Endothelial cell of umbilical vein (primary cell): ENCODE data around the gene ASB2. TPM values are rescaled to one million over a fixed set of nuclear protein-coding genes. Genes with fewer than 3 reads are reported as not detected.

Source experiments
- BruUV-seq: library from RNA; stranded (reverse); fragments of 400-500 nt; replicated peaks from 2 replicates; lab custom pipeline; 2021; lab: Mats Ljungman, UMichigan
- CTCF ChIA-PET: fragments of 300-600, 350-600 bp; sonication (Branson Sonifier 250); formaldehyde crosslinking; loops from one replicate; lab custom pipeline; 2021; ENCODE audit warnings: antibody characterized with exemption, inconsistent platforms; lab: Charles Lee
- POLR2A ChIA-PET: fragments of 300-600, 350-600 bp; sonication (Branson Sonifier 250); formaldehyde crosslinking; loops from one replicate; lab custom pipeline; 2021; ENCODE audit warnings: antibody characterized with exemption, inconsistent platforms; lab: Charles Lee
- DNase-seq: peaks from one replicate; pipeline ENCODE4 v3.0.0-alpha.2; 2011; ENCODE audit warnings: low read depth, low spot score
- FAIRE-seq: peaks from 2 replicates; lab custom pipeline; 2011; peaks lifted over from hg19 to GRCh38; lab: Jason Lieb, UNC
- H2AFZ ChIP-seq: 2 replicates; pipeline ENCODE4 v1.6.0; 2012; ENCODE audit warnings: low read depth, low read length, control low read depth, inconsistent platforms
- H3K27ac ChIP-seq: 2 replicates; pipeline ENCODE4 v1.5.1; 2011; ENCODE audit warnings: low read depth, mild to moderate bottlenecking, control low read depth, low read length, moderate library complexity; ENCODE audit not compliant: insufficient read depth
- H3K27me3 ChIP-seq, 2 experiments: 2 replicates each; pipeline versions ENCODE4 v1.6.0 to v1.6.1; 2011; ENCODE audit warnings: low read length in 2 of 2, mixed read lengths in 1 of 2; ENCODE audit not compliant: control insufficient read depth in 2 of 2, insufficient read depth in 2 of 2
- H3K36me3 ChIP-seq, 2 experiments: 2 replicates in 1 of 2; 3 replicates in 1 of 2; pipeline ENCODE4 v1.5.1; 2011; ENCODE audit warnings: low read length in 2 of 2, mild to moderate bottlenecking in 1 of 2, moderate library complexity in 1 of 2; ENCODE audit not compliant: control insufficient read depth in 2 of 2, insufficient read depth in 2 of 2; ENCODE audit errors: extremely low read depth in 1 of 2
- H3K4me1 ChIP-seq: 3 replicates; pipeline ENCODE4 v1.5.1; 2011; ENCODE audit warnings: mild to moderate bottlenecking, low read length; ENCODE audit not compliant: control insufficient read depth, insufficient read depth; ENCODE audit errors: extremely low read depth
- H3K4me2 ChIP-seq: 2 replicates; pipeline ENCODE4 v1.6.1; 2011; ENCODE audit warnings: low read length, control low read depth, mixed read lengths; ENCODE audit not compliant: insufficient read depth
- H3K4me3 ChIP-seq, 3 experiments: fragments of 200-600 bp in 1 of 3; sonication (generic), shearing (Covaris generic) in 1 of 3; replicated peaks in 1 of 3; 2 replicates each; pipeline ENCODE4 v1.5.1; 2011 to 2016; ENCODE audit warnings: control low read depth in 3 of 3, low read length in 3 of 3, mild to moderate bottlenecking in 2 of 3, inconsistent platforms in 1 of 3, low read depth in 1 of 3, moderate library complexity in 1 of 3; ENCODE audit not compliant: insufficient read depth in 1 of 3
- H3K79me2 ChIP-seq: 2 replicates; pipeline ENCODE4 v1.6.0; 2012; ENCODE audit warnings: low read length, inconsistent platforms; ENCODE audit not compliant: control insufficient read depth, insufficient read depth
- H3K9ac ChIP-seq: replicated peaks from 2 replicates; pipeline ENCODE3; 2011; ENCODE audit warnings: low read length, control low read depth; ENCODE audit not compliant: insufficient read depth; ENCODE audit errors: extremely low read depth
- H3K9me1 ChIP-seq: replicated peaks from 3 replicates; pipeline ENCODE4 v1.6.0; 2011; ENCODE audit warnings: mild to moderate bottlenecking, low read length; ENCODE audit not compliant: control insufficient read depth, insufficient read depth; ENCODE audit errors: extremely low read depth
- H3K9me3 ChIP-seq: replicated peaks from 2 replicates; pipeline ENCODE4 v1.5.1; 2012; ENCODE audit warnings: low read length, inconsistent platforms; ENCODE audit not compliant: control insufficient read depth, insufficient read depth
- H4K20me1 ChIP-seq: replicated peaks from 2 replicates; pipeline ENCODE3; 2011; ENCODE audit warnings: mild to moderate bottlenecking, low read length; ENCODE audit not compliant: control insufficient read depth, insufficient read depth; ENCODE audit errors: extremely low read depth
- EZH2 ChIP-seq: IDR thresholded peaks from 2 replicates; pipeline ENCODE4 v1.6.1; 2012; ENCODE audit warnings: borderline replicate concordance, low read depth, mild to moderate bottlenecking, moderate library complexity, low read length, inconsistent platforms; ENCODE audit not compliant: severe bottlenecking
- FOS ChIP-seq: IDR thresholded peaks from 2 replicates; pipeline ENCODE4 v1.6.1; 2011; ENCODE audit warnings: mild to moderate bottlenecking, low read length, moderate library complexity, borderline replicate concordance; ENCODE audit not compliant: insufficient read depth
- GATA2 ChIP-seq: IDR thresholded peaks from 2 replicates; pipeline ENCODE4 v1.7.0; 2011; ENCODE audit warnings: low read depth, mild to moderate bottlenecking, moderate library complexity, mixed read lengths, low read length; ENCODE audit not compliant: insufficient read length, insufficient read depth
- JUN ChIP-seq: IDR thresholded peaks from 2 replicates; pipeline ENCODE4 v1.6.1; 2011; ENCODE audit warnings: borderline replicate concordance, low read depth; ENCODE audit not compliant: insufficient read length, insufficient read depth
- MYC ChIP-seq: IDR thresholded peaks from one replicate; pipeline ENCODE4 v1.6.1; 2011; ENCODE audit warnings: mild to moderate bottlenecking, low read depth, low read length
- POLR2A ChIP-seq: IDR thresholded peaks from 2 replicates; pipeline ENCODE4 v1.6.1; 2012; ENCODE audit warnings: low read depth, mild to moderate bottlenecking, control low read depth, low read length
- POLR2AphosphoS5 ChIP-seq: IDR thresholded peaks from 2 replicates; pipeline ENCODE4 v1.6.1; 2012; ENCODE audit warnings: low read depth, mild to moderate bottlenecking, control low read depth, low read length, moderate library complexity; ENCODE audit not compliant: insufficient read depth
- dilution Hi-C: fragments of 300-500 bp; cut with MboI; formaldehyde crosslinking; loops from one replicate; pipeline ENCODE4 v1.15.0; 2019; ENCODE audit warnings: low sequenced_read_pairs; ENCODE audit not compliant: extremely low pct_ligation_motif_present
- intact Hi-C: fragments of 100-400 bp; cut with micrococcal nuclease; formaldehyde crosslinking; loops from one replicate; pipeline ENCODE4 v1.10.0; 2022
- polyA plus RNA-seq, 4 experiments: library from polyadenylated mRNA; depleted of rRNA in 3 of 4; stranded (reverse) in 3 of 4; unstranded in 1 of 4; fragments of >200 nt; gene quantifications; 2 replicates each; pipeline versions ENCODE4 v1.2.1 to v1.2.3, GENCODE V29; 2011 to 2012; ENCODE audit warnings: missing spikeins in 1 of 4
- total RNA-seq: library from RNA; stranded (reverse); gene quantifications from 2 replicates; pipeline ENCODE4 v1.2.3, GENCODE V29; 2021
- TF ChIP-seq, protein P1 (sequence below): IDR thresholded peaks from 2 replicates; pipeline ENCODE4 v1.6.1; 2011; ENCODE audit not compliant: insufficient read depth, insufficient read length
- TF ChIP-seq, protein P2 (sequence below), 2 donors: IDR thresholded peaks; 1 replicate in 1 of 2; 2 replicates in 1 of 2; pipeline ENCODE4 v1.5.1; 2011; ENCODE audit warnings: low read length in 2 of 2, mild to moderate bottlenecking in 2 of 2, moderate library complexity in 2 of 2, control low read depth in 1 of 2, inconsistent platforms in 1 of 2, low read depth in 1 of 2; ENCODE audit not compliant: insufficient read depth in 1 of 2; ENCODE audit errors: extremely low read depth in 1 of 2

Gene ASB2
- total and polyA plus RNA-seq, 2 donors (not counting 3 experiments of a cell fraction or from before 2014, with no cell fraction given), result not detected

DNA sequence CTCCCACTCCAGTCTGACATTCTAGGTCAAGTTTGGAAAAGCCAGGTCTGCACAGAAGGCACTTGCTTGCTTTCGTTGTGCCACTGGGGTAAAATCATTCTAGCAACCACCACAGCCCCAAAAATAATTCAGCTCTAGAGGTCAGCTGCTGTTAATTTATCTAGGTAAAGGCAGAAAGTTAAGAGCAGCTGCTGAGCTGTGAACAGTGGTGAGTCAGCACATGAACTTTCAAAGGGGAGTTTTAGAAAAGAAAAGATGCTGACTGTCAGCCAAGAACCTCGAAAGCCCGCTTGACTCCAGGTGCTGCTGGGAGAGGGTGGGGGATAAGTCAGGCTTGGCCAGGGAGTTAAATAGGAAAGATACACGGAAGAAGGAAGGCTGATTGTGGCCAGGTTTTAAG lies 33.4 kb upstream of the ASB2 start:
- H3K4me2 ChIP-seq, result no peak overlapping the region
- no peak for DNase-seq

More for the DNA sequence above, 33.4 kb upstream of the ASB2 start:
- ChIA-PET CTCF (no interaction called here), POLR2A (no interaction called here)
- H3K4me1 ChIP-seq, result no peaks in the 10 kb centered on the region
- H3K79me2 ChIP-seq, result no peaks in the 10 kb centered on the region
- no peak overlapping the region for H3K9ac ChIP-seq
- dilution Hi-C loops (no loop called here), intact Hi-C loops (loop anchor here (10.0 kb wide), 1 partner anchor 355 kb away; no protein-coding TSS in a partner anchor)
- H2AFZ ChIP-seq, result no peak overlapping the region
- BruUV-seq, result no TSS peak
- no peak overlapping the region for H3K4me3 ChIP-seq
- no peaks in the 10 kb centered on the region for H3K9me3 ChIP-seq
- no peak overlapping the region for H3K27ac ChIP-seq
- FAIRE-seq, result no peak
- H3K9me1 ChIP-seq, result no peaks in the 10 kb centered on the region
- TF ChIP-seq FOS (no peak), JUN (no peak), GATA2 (no peak), POLR2A (no peak), POLR2AphosphoS5 (no peak), EZH2 (no peak), MYC (no peak)
- TF ChIP-seq, protein P1, sequence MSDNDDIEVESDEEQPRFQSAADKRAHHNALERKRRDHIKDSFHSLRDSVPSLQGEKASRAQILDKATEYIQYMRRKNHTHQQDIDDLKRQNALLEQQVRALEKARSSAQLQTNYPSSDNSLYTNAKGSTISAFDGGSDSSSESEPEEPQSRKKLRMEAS, result no peak
- TF ChIP-seq, protein P2, sequence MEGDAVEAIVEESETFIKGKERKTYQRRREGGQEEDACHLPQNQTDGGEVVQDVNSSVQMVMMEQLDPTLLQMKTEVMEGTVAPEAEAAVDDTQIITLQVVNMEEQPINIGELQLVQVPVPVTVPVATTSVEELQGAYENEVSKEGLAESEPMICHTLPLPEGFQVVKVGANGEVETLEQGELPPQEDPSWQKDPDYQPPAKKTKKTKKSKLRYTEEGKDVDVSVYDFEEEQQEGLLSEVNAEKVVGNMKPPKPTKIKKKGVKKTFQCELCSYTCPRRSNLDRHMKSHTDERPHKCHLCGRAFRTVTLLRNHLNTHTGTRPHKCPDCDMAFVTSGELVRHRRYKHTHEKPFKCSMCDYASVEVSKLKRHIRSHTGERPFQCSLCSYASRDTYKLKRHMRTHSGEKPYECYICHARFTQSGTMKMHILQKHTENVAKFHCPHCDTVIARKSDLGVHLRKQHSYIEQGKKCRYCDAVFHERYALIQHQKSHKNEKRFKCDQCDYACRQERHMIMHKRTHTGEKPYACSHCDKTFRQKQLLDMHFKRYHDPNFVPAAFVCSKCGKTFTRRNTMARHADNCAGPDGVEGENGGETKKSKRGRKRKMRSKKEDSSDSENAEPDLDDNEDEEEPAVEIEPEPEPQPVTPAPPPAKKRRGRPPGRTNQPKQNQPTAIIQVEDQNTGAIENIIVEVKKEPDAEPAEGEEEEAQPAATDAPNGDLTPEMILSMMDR (IDR thresholded peaks at IDR 0.05; ENCODE audit: extremely low read depth in 1 of 2, insufficient read depth in 1 of 2, low read depth in 1 of 2, low read length in 2 of 2), result no peak
- H3K36me3 ChIP-seq, result no peaks in the 10 kb centered on the region
- H4K20me1 ChIP-seq, result no peaks in the 10 kb centered on the region
- no peaks in the 10 kb centered on the region for H3K27me3 ChIP-seq
